Stimulated activated memory B cell treated with anti-CD40 and anti-IgM and Interleukin-4, amounts not matched to agents 10 μg/mL and 1 μg/mL and 100 μg/mL, for 72 hours (primary cell): Measurements from ENCODE around the gene VPS13D.
"Not testable (repeated sequence)": the region's sequence is repeated elsewhere in the genome, so short reads cannot be mapped to it uniquely, and the experiment has no call there.

Experiments
- ATAC-seq: fragments of 150-1000 bp; cut with Tn5 transposase; 2 replicates; pipeline ENCODE4 v1.10.0; 2021
- H3K27ac Mint-ChIP-seq: one replicate; pipeline ENCODE4 v1.8.0; 2022; ENCODE audit warnings: mild to moderate bottlenecking, mixed read lengths
- H3K27me3 Mint-ChIP-seq: one replicate; pipeline ENCODE4 v1.8.0; 2022; ENCODE audit warnings: mixed read lengths
- H3K36me3 Mint-ChIP-seq: one replicate; pipeline ENCODE4 v1.8.0; 2022; ENCODE audit warnings: mixed read lengths
- H3K4me1 Mint-ChIP-seq: one replicate; pipeline ENCODE4 v1.8.0; 2022; ENCODE audit warnings: mixed read lengths
- H3K4me3 Mint-ChIP-seq: one replicate; pipeline ENCODE4 v1.8.0; 2022; ENCODE audit warnings: mild to moderate bottlenecking, moderate library complexity, mixed read lengths
- H3K9me3 Mint-ChIP-seq: one replicate; pipeline ENCODE4 v1.8.0; 2022; ENCODE audit warnings: mixed read lengths

The VPS13D gene

GRCh38 chr1:12206238-12206637, 23.6 kb upstream of the VPS13D start:
- Mint-ChIP-seq H3K4me3 (no peak overlapping the region), H3K27ac (peak overlapping the region; percentile 85), H3K27me3 (no peaks in the 10 kb centered on the region), H3K36me3 (peaks cover 67% of the 10 kb centered on the region), H3K4me1 (peaks cover 91% of the 10 kb centered on the region), H3K9me3 (no peaks in the 10 kb centered on the region)
- ATAC-seq = no peak

- H3K9me3 Mint-ChIP-seq = no peaks in the 10 kb centered on the region
- peaks cover 85% of the 10 kb centered on the region for H3K4me1 Mint-ChIP-seq
- H3K27ac Mint-ChIP-seq = peak overlapping the region; percentile 85
- peaks cover 67% of the 10 kb centered on the region for H3K36me3 Mint-ChIP-seq
- no peaks in the 10 kb centered on the region for H3K27me3 Mint-ChIP-seq
- H3K4me3 Mint-ChIP-seq = no peak overlapping the region
- ATAC-seq = no peak
Observed at GRCh38 chr1:12206792-12207424, 22.9 kb upstream of the VPS13D start.

- no peak overlapping the region for H3K4me3 Mint-ChIP-seq
- no peaks in the 10 kb centered on the region for H3K9me3 Mint-ChIP-seq
- no peak for ATAC-seq
- peaks cover 78% of the 10 kb centered on the region for H3K4me1 Mint-ChIP-seq
- peaks cover 54% of the 10 kb centered on the region for H3K36me3 Mint-ChIP-seq
- H3K27ac Mint-ChIP-seq = peak overlapping the region; percentile 81
- no peaks in the 10 kb centered on the region for H3K27me3 Mint-ChIP-seq
Observed at GRCh38 chr1:12208271-12208670, 21.6 kb upstream of the VPS13D start.

GRCh38 chr1:12208764-12209494, 20.9 kb upstream of the VPS13D start:
- peaks cover 47% of the 10 kb centered on the region for H3K36me3 Mint-ChIP-seq
- H3K27ac Mint-ChIP-seq = peak overlapping the region; percentile 81
- no peak overlapping the region for H3K4me3 Mint-ChIP-seq
- peaks cover 72% of the 10 kb centered on the region for H3K4me1 Mint-ChIP-seq
- H3K9me3 Mint-ChIP-seq = no peaks in the 10 kb centered on the region
- peak; percentile 69 for ATAC-seq
- no peaks in the 10 kb centered on the region for H3K27me3 Mint-ChIP-seq

GRCh38 chr1:12209495-12209832, 20.4 kb upstream of the VPS13D start:
- Mint-ChIP-seq H3K27ac (peak overlapping the region; percentile 81), H3K9me3 (no peaks in the 10 kb centered on the region), H3K27me3 (peaks cover 2% of the 10 kb centered on the region), H3K36me3 (peaks cover 43% of the 10 kb centered on the region), H3K4me3 (no peak overlapping the region), H3K4me1 (peaks cover 66% of the 10 kb centered on the region)
- no peak for ATAC-seq

- Mint-ChIP-seq H3K4me3 (no peak overlapping the region), H3K9me3 (no peaks in the 10 kb centered on the region), H3K4me1 (peaks cover 17% of the 10 kb centered on the region), H3K27me3 (peaks cover 11% of the 10 kb centered on the region), H3K36me3 (peaks cover 9% of the 10 kb centered on the region), H3K27ac (peak overlapping the region; percentile 48)
- no peak for ATAC-seq
Observed at GRCh38 chr1:12215118-12215961, 14.5 kb upstream of the VPS13D start.

GRCh38 chr1:12219800-12220199, 10.0 kb upstream of the VPS13D start:
- ATAC-seq = no peak
- Mint-ChIP-seq H3K27ac (no peak overlapping the region), H3K4me1 (no peaks in the 10 kb centered on the region), H3K9me3 (peaks cover 8% of the 10 kb centered on the region), H3K4me3 (no peak overlapping the region), H3K36me3 (peaks cover 11% of the 10 kb centered on the region), H3K27me3 (peaks cover 6% of the 10 kb centered on the region)

- Mint-ChIP-seq H3K4me3 (no peak overlapping the region), H3K27me3 (no peaks in the 10 kb centered on the region), H3K36me3 (peaks cover 6% of the 10 kb centered on the region), H3K27ac (no peak overlapping the region), H3K4me1 (no peaks in the 10 kb centered on the region), H3K9me3 (peaks cover 8% of the 10 kb centered on the region)
- no peak for ATAC-seq
Observed at GRCh38 chr1:12220890-12221289, 8.9 kb upstream of the VPS13D start.

- H3K4me1 Mint-ChIP-seq = not testable (repeated sequence)
Observed at GRCh38 chr1:12222700-12223099, 7.1 kb upstream of the VPS13D start.

GRCh38 chr1:12224092-12224491, 5.7 kb upstream of the VPS13D start:
- not testable (repeated sequence) for H3K9me3 Mint-ChIP-seq, ATAC-seq, H3K4me1 Mint-ChIP-seq, H3K27me3 Mint-ChIP-seq, H3K36me3 Mint-ChIP-seq, H3K27ac Mint-ChIP-seq, H3K4me3 Mint-ChIP-seq

More at GRCh38 chr1:12222700-12223099, 7.1 kb upstream of the VPS13D start:
- not testable (repeated sequence) for H3K9me3 Mint-ChIP-seq, H3K4me3 Mint-ChIP-seq, H3K27ac Mint-ChIP-seq, H3K36me3 Mint-ChIP-seq, ATAC-seq, H3K27me3 Mint-ChIP-seq

- peaks cover 23% of the 10 kb centered on the region for H3K4me1 Mint-ChIP-seq
- ATAC-seq = no peak
- peaks cover 2% of the 10 kb centered on the region for H3K9me3 Mint-ChIP-seq
- H3K27ac Mint-ChIP-seq = no peak overlapping the region
- no peaks in the 10 kb centered on the region for H3K36me3 Mint-ChIP-seq
- no peaks in the 10 kb centered on the region for H3K27me3 Mint-ChIP-seq
- H3K4me3 Mint-ChIP-seq = no peak overlapping the region
Observed at GRCh38 chr1:12228979-12229378, 851 bp upstream of the VPS13D start.

GRCh38 chr1:12229386-12229834, 420 bp upstream of the VPS13D start:
- H3K4me3 Mint-ChIP-seq = peak overlapping the region; percentile 68
- H3K9me3 Mint-ChIP-seq = no peaks in the 10 kb centered on the region
- no peak overlapping the region for H3K27ac Mint-ChIP-seq
- no peak for ATAC-seq
- H3K36me3 Mint-ChIP-seq = no peaks in the 10 kb centered on the region
- peaks cover 23% of the 10 kb centered on the region for H3K4me1 Mint-ChIP-seq
- no peaks in the 10 kb centered on the region for H3K27me3 Mint-ChIP-seq

GRCh38 chr1:12230549-12231275, 882 bp downstream of the VPS13D start:
- no peaks in the 10 kb centered on the region for H3K9me3 Mint-ChIP-seq

GRCh38 chr1:12231276-12231595, 1.4 kb downstream of the VPS13D start:
- ATAC-seq = no peak
- Mint-ChIP-seq H3K9me3 (no peaks in the 10 kb centered on the region), H3K27ac (peak overlapping the region; percentile 81), H3K4me3 (peak overlapping the region; percentile 94), H3K27me3 (no peaks in the 10 kb centered on the region), H3K36me3 (peaks cover 13% of the 10 kb centered on the region), H3K4me1 (peaks cover 23% of the 10 kb centered on the region)

More at GRCh38 chr1:12230549-12231275, 882 bp downstream of the VPS13D start:
- H3K36me3 Mint-ChIP-seq = peaks cover 11% of the 10 kb centered on the region
- H3K4me3 Mint-ChIP-seq = peak overlapping the region; percentile 94
- H3K27me3 Mint-ChIP-seq = no peaks in the 10 kb centered on the region
- ATAC-seq = peak; percentile 35
- H3K4me1 Mint-ChIP-seq = peaks cover 23% of the 10 kb centered on the region
- peak overlapping the region; percentile 81 for H3K27ac Mint-ChIP-seq

- Mint-ChIP-seq H3K27me3 (no peaks in the 10 kb centered on the region), H3K4me1 (peaks cover 23% of the 10 kb centered on the region), H3K4me3 (no peak overlapping the region), H3K9me3 (no peaks in the 10 kb centered on the region), H3K27ac (no peak overlapping the region), H3K36me3 (peaks cover 20% of the 10 kb centered on the region)
- ATAC-seq = no peak
Observed at GRCh38 chr1:12232221-12232620, 2.4 kb downstream of the VPS13D start.
